Mesenchymal stem cell (in vitro differentiated cells and primary cell): ENCODE data around the gene CDH12. TPM values are rescaled to one million over a fixed set of nuclear protein-coding genes. Genes with fewer than 3 reads are reported as not detected.
A peak's percentile ranks its signal among the peaks of the same experiment; 100 is the strongest.

Source experiments
- DNase-seq: peaks from one replicate; pipeline ENCODE4 v3.0.0-alpha.2; 2013
- H2AFZ ChIP-seq: one replicate; pipeline ENCODE4 v1.6.1; 2013; ENCODE audit warnings: low read depth, mild to moderate bottlenecking, control low read depth, inconsistent platforms, low read length, moderate library complexity
- H2AK5ac ChIP-seq: 2 replicates; pipeline ENCODE4 v1.6.1; 2013; ENCODE audit warnings: low read length, moderate library complexity, mild to moderate bottlenecking, inconsistent platforms; ENCODE audit not compliant: severe bottlenecking
- H2BK120ac ChIP-seq: one replicate; pipeline ENCODE4 v1.6.1; 2013; ENCODE audit warnings: low read depth, mild to moderate bottlenecking, inconsistent platforms, low read length, moderate library complexity
- H2BK12ac ChIP-seq, 2 experiments: one replicate each; pipeline ENCODE4 v1.6.1; 2013; ENCODE audit warnings: inconsistent platforms in 2 of 2, low read length in 2 of 2, mild to moderate bottlenecking in 2 of 2, moderate library complexity in 2 of 2, control low read depth in 1 of 2
- H2BK15ac ChIP-seq: one replicate; pipeline ENCODE4 v1.6.1; 2013; ENCODE audit warnings: mild to moderate bottlenecking, low read depth, inconsistent platforms; ENCODE audit not compliant: poor library complexity, severe bottlenecking
- H2BK5ac ChIP-seq: 2 replicates; pipeline ENCODE4 v1.6.1; 2013; ENCODE audit warnings: low read depth, mild to moderate bottlenecking, low read length, control low read depth, inconsistent platforms; ENCODE audit not compliant: poor library complexity, severe bottlenecking
- H3K14ac ChIP-seq, 2 experiments: one replicate each; pipeline ENCODE4 v1.6.1; 2013; ENCODE audit warnings: inconsistent platforms in 2 of 2, low read length in 2 of 2, control low read depth in 1 of 2, mild to moderate bottlenecking in 1 of 2, moderate library complexity in 1 of 2
- H3K18ac ChIP-seq, 2 experiments: one replicate each; pipeline ENCODE4 v1.6.1; 2013; ENCODE audit warnings: inconsistent platforms in 2 of 2, low read length in 2 of 2, control low read depth in 1 of 2, low read depth in 1 of 2, mild to moderate bottlenecking in 1 of 2
- H3K23ac ChIP-seq, 2 experiments: one replicate each; pipeline ENCODE4 v1.6.1; 2013; ENCODE audit warnings: inconsistent platforms in 2 of 2, low read length in 2 of 2, mild to moderate bottlenecking in 2 of 2, moderate library complexity in 2 of 2, control low read depth in 1 of 2
- H3K27ac ChIP-seq: 2 replicates; pipeline ENCODE4 v1.5.1; 2013; ENCODE audit warnings: mild to moderate bottlenecking, moderate library complexity, low read length, control low read depth, inconsistent platforms; ENCODE audit not compliant: poor library complexity, severe bottlenecking
- H3K27me3 ChIP-seq, 2 experiments: 2 replicates each; pipeline versions ENCODE4 v1.6.1 to v1.7.0; 2013; ENCODE audit warnings: low read length in 2 of 2, mild to moderate bottlenecking in 2 of 2, moderate library complexity in 2 of 2, control low read depth in 1 of 2, inconsistent platforms in 1 of 2; ENCODE audit not compliant: control insufficient read depth in 1 of 2, insufficient read depth in 1 of 2
- H3K36me3 ChIP-seq, 2 experiments: 2 replicates each; pipeline versions ENCODE4 v1.6.1 to v1.7.0; 2013; ENCODE audit warnings: low read length in 2 of 2, control low read depth in 1 of 2, inconsistent platforms in 1 of 2, low read depth in 1 of 2, mild to moderate bottlenecking in 1 of 2; ENCODE audit not compliant: insufficient read depth in 2 of 2, control insufficient read depth in 1 of 2
- H3K4ac ChIP-seq, 2 experiments: one replicate each; pipeline ENCODE4 v1.6.1; 2013; ENCODE audit warnings: inconsistent platforms in 2 of 2, low read length in 2 of 2, mild to moderate bottlenecking in 2 of 2, moderate library complexity in 2 of 2, control low read depth in 1 of 2, low read depth in 1 of 2
- H3K4me1 ChIP-seq: 2 replicates; pipeline ENCODE4 v1.6.1; 2013; ENCODE audit warnings: low read depth, low read length, control low read depth; ENCODE audit not compliant: control insufficient read depth, insufficient read depth
- H3K4me2 ChIP-seq: 2 replicates; pipeline ENCODE4 v1.6.1; 2013; ENCODE audit warnings: low read length, mild to moderate bottlenecking, inconsistent platforms; ENCODE audit not compliant: poor library complexity, severe bottlenecking
- H3K4me3 ChIP-seq, 2 experiments: 2 replicates each; pipeline versions ENCODE4 v1.5.1 to v1.7.0; 2013; ENCODE audit warnings: low read length in 2 of 2, mild to moderate bottlenecking in 2 of 2, control low read depth in 1 of 2, low read depth in 1 of 2; ENCODE audit not compliant: insufficient read depth in 1 of 2
- H3K79me1 ChIP-seq: replicated peaks from 2 replicates; pipeline ENCODE4 v1.6.1; 2013; ENCODE audit warnings: mild to moderate bottlenecking, control low read depth, low read length, inconsistent platforms; ENCODE audit not compliant: poor library complexity, severe bottlenecking
- H3K9ac ChIP-seq: 2 replicates; pipeline ENCODE4 v1.7.0; 2013; ENCODE audit warnings: mild to moderate bottlenecking, low read length, moderate library complexity
- H3K9me3 ChIP-seq: 2 replicates; pipeline ENCODE4 v1.7.0; 2013; ENCODE audit warnings: mild to moderate bottlenecking, low read length; ENCODE audit not compliant: control insufficient read depth
- H4K8ac ChIP-seq: one replicate; pipeline ENCODE4 v1.6.1; 2013; ENCODE audit warnings: inconsistent platforms, mild to moderate bottlenecking, low read length, moderate library complexity
- H4K91ac ChIP-seq: one replicate; pipeline ENCODE4 v1.6.1; 2013; ENCODE audit warnings: mild to moderate bottlenecking, low read length, inconsistent platforms
- WGBS: methylation state at CpG from one replicate; pipeline ENCODE4 v1.1.7; 2013; ENCODE audit warnings: mixed read lengths; 5-methylcytosine and 5-hydroxymethylcytosine counted together
- polyA plus RNA-seq, 2 experiments: library from polyadenylated mRNA; stranded (reverse); fragments of 200-250 nt; gene quantifications; one replicate each; pipeline ENCODE4 v1.2.3, GENCODE V29; 2013

Gene CDH12
- polyA plus RNA-seq (2013, experiment 1 of 2) = 0.01 TPM
- polyA plus RNA-seq (2013, experiment 2 of 2) = not detected

- Histone ChIP-seq H2BK12ac (no peak within 1 kb of the TSS), H3K27me3 (no peaks in the 10 kb centered on the region), H3K79me1 (no peaks in the 10 kb centered on the region), H2BK120ac (no peak within 1 kb of the TSS), H4K91ac (no peak within 1 kb of the TSS), H3K9me3 (no peaks in the 10 kb centered on the region), H3K18ac (no peak within 1 kb of the TSS), H3K36me3 (no peaks in the 10 kb centered on the region), H3K4me2 (peak within 1 kb of the TSS; percentile 100), H4K8ac (no peak within 1 kb of the TSS), H3K4ac (no peak within 1 kb of the TSS), H2AFZ (peak within 1 kb of the TSS; percentile 91), H2BK5ac (no peak within 1 kb of the TSS), H3K9ac (peak within 1 kb of the TSS; percentile 57), H3K14ac (peak within 1 kb of the TSS in 1 of 2 experiments; percentile 88), H3K23ac (peak within 1 kb of the TSS in 1 of 2 experiments; percentile 14), H3K4me3 (peak within 1 kb of the TSS; percentile 64 to 87), H3K4me1 (peaks cover 5% of the 10 kb centered on the region), H2BK15ac (no peak within 1 kb of the TSS), H2AK5ac (no peak within 1 kb of the TSS), H3K27ac (no peak within 1 kb of the TSS)
- peak; percentile 32 for DNase-seq
- 2% methylated on average over 25 of the region's 31 CpGs for WGBS
Observed at GRCh38 chr5:22852807-22853660, at the start of gene CDH12. CDH12 (minus strand) TSS chr5:22853344.

DNA sequence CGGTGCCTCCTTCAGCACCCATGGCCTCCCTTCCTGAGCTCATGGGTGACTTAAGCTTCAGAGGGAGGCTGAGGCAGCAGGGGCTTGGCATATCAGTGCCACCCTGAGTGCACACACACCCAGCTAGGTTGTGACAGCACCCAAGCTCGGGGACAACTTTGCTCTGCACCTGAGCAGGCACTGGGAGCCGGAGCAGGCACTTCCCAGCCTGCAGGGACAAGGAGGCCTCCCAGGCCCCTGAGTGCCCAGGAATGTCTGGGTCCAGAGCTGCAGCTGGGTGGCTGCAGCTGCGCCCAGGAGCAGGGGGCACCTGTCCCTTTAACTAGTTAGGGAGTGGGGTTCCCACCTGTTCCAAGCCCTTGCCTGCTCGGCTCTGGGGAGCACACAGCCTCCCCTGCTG lies 48.7 kb upstream of the CDH12 start:
- WGBS = 95% methylated on average over 5 of the region's 5 CpGs
- H4K8ac ChIP-seq = peak overlapping the region; percentile 27
- no peak overlapping the region for H3K9ac ChIP-seq

DNA sequence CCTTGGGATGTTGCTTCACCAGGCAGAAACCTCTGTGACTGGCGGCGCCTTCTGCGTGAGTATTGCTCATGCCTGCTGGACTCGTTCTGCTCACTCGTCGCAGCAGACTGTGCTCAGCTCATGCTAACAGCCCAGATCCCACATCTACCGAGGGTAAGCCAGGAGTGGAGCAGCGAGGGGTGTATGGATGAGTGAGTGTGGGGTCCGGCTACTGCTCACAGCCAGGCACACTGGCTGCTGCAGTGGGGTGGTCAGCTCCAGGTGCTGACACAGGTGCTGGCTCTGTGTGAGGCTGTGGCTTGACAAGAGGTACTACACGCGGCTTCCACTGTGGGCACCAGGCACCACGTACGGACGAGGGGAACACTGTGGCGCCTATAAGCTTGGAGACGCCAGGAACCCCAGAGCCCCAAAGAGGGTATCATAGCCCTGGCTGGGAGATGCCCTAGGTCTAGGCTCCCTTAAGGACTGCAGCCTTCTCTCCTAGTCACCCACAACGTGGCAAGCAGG lies 47.7 kb upstream of the CDH12 start:
- Histone ChIP-seq H2AFZ (peak overlapping the region; percentile 0), H4K8ac (no peak overlapping the region), H3K9ac (no peak overlapping the region), H3K4me2 (no peak overlapping the region), H2BK5ac (no peak overlapping the region), H3K14ac (no peak overlapping the region), H3K4me3 (no peak overlapping the region), H3K27ac (no peak overlapping the region), H3K4me1 (no peaks in the 10 kb centered on the region), H3K27me3 (no peaks in the 10 kb centered on the region), H2BK12ac (no peak overlapping the region), H3K18ac (peak overlapping the region in 1 of 2 experiments; percentile 55), H3K79me1 (no peaks in the 10 kb centered on the region), H3K36me3 (no peaks in the 10 kb centered on the region), H3K23ac (no peak overlapping the region), H3K9me3 (no peaks in the 10 kb centered on the region), H4K91ac (no peak overlapping the region), H2BK15ac (no peak overlapping the region), H3K4ac (no peak overlapping the region), H2AK5ac (no peak overlapping the region), H2BK120ac (no peak overlapping the region)
- 97% methylated on average over 17 of the region's 17 CpGs for WGBS
- DNase-seq = no peak

More for the DNA sequence above, 48.7 kb upstream of the CDH12 start:
- Histone ChIP-seq H2BK120ac (no peak overlapping the region), H2AFZ (no peak overlapping the region), H3K23ac (no peak overlapping the region), H2BK5ac (no peak overlapping the region), H2AK5ac (no peak overlapping the region), H3K18ac (no peak overlapping the region), H2BK12ac (no peak overlapping the region), H2BK15ac (no peak overlapping the region), H3K27me3 (no peaks in the 10 kb centered on the region), H3K4me3 (no peak overlapping the region), H3K27ac (no peak overlapping the region), H3K4ac (peak overlapping the region in 1 of 2 experiments; percentile 13), H3K4me1 (no peaks in the 10 kb centered on the region), H3K36me3 (no peaks in the 10 kb centered on the region), H3K9me3 (no peaks in the 10 kb centered on the region), H3K79me1 (no peaks in the 10 kb centered on the region), H3K14ac (no peak overlapping the region), H4K91ac (no peak overlapping the region), H3K4me2 (no peak overlapping the region)
- DNase-seq = no peak

GRCh38 chr5:22899341-22899740 lies 46.2 kb upstream of the CDH12 start:
- H3K9ac ChIP-seq = no peak overlapping the region
- H2AFZ ChIP-seq = no peak overlapping the region
- no peak overlapping the region for H3K4me2 ChIP-seq
- H3K9me3 ChIP-seq = no peaks in the 10 kb centered on the region
- no peak overlapping the region for H2AK5ac ChIP-seq
- no peaks in the 10 kb centered on the region for H3K4me1 ChIP-seq
- H3K79me1 ChIP-seq = no peaks in the 10 kb centered on the region
- no peak overlapping the region for H3K23ac ChIP-seq
- no peak overlapping the region for H4K91ac ChIP-seq
- H3K14ac ChIP-seq = no peak overlapping the region
- WGBS = 94% methylated on average over 8 of the region's 8 CpGs
- no peak overlapping the region for H3K18ac ChIP-seq
- H2BK12ac ChIP-seq = no peak overlapping the region
- H3K4ac ChIP-seq = no peak overlapping the region
- DNase-seq = no peak
- H2BK5ac ChIP-seq = no peak overlapping the region
- no peaks in the 10 kb centered on the region for H3K36me3 ChIP-seq
- no peaks in the 10 kb centered on the region for H3K27me3 ChIP-seq
- no peak overlapping the region for H2BK15ac ChIP-seq
- H3K4me3 ChIP-seq = no peak overlapping the region
- no peak overlapping the region for H2BK120ac ChIP-seq
- H3K27ac ChIP-seq = no peak overlapping the region
- no peak overlapping the region for H4K8ac ChIP-seq
